Gastrocnemius medialis (tissue), 4 donors: ENCODE data around the gene CCDC171. TPM values are rescaled to one million over a fixed set of nuclear protein-coding genes. Genes with fewer than 3 reads are reported as not detected.

Source experiments
- ATAC-seq, 2 donors: fragments of 150-250 bp; one replicate each; pipeline ENCODE4 v1.9.1; 2016
- DNase-seq, 2 donors: peaks; one replicate each; pipeline ENCODE4 v3.0.0-alpha.2; 2019
- H3K27ac ChIP-seq, 4 donors: fragments of 200-600 bp; sonication (generic); 1 replicate in 1 of 4; 2 replicates in 3 of 4; pipeline ENCODE4 v1.5.1; 2016 to 2018; ENCODE audit warnings: mild to moderate bottlenecking in 2 of 4, moderate library complexity in 1 of 4
- H3K27me3 ChIP-seq, 3 donors: fragments of 200-600 bp; sonication (generic) in 2 of 3; 1 replicate in 1 of 3; 2 replicates in 2 of 3; pipeline versions ENCODE4 v1.5.1 to v1.6.0; 2016 to 2019; ENCODE audit warnings: mild to moderate bottlenecking in 1 of 3, moderate library complexity in 1 of 3
- H3K36me3 ChIP-seq, 2 donors: fragments of 200-600 bp; sonication (generic) in 1 of 2; one replicate each; pipeline ENCODE4 v1.5.1; 2017 to 2018
- H3K4me1 ChIP-seq, 2 donors: fragments of 200-600 bp; sonication (generic) in 1 of 2; one replicate each; pipeline ENCODE4 v1.5.1; 2016 to 2017; ENCODE audit warnings: mild to moderate bottlenecking in 2 of 2
- H3K4me3 ChIP-seq, 4 donors: fragments of 200-600 bp; sonication (generic) in 3 of 4; 1 replicate in 1 of 4; 2 replicates in 3 of 4; pipeline ENCODE4 v1.5.1; 2016 to 2019; ENCODE audit warnings: mild to moderate bottlenecking in 2 of 4
- H3K9me3 ChIP-seq, 3 donors: fragments of 200-600 bp; sonication (generic) in 2 of 3; 1 replicate in 1 of 3; 2 replicates in 2 of 3; pipeline ENCODE4 v1.5.1; 2016 to 2019
- POLR2A ChIP-seq, 2 donors: fragments of 450-650 bp; IDR thresholded peaks; one replicate each; pipeline ENCODE4 v1.6.1; 2017; ENCODE audit warnings: antibody characterized with exemption in 2 of 2, mild to moderate bottlenecking in 2 of 2, moderate library complexity in 2 of 2
- in situ Hi-C, 4 donors: fragments of 200-750 bp; cut with MboI; loops; one replicate each; pipeline versions ENCODE4 v1.15.0 to v1.8.0; 2017; ENCODE audit warnings: low sequenced_read_pairs in 4 of 4
- intact Hi-C: fragments of 100-400 bp; cut with DNase I; formaldehyde crosslinking; loops from one replicate; pipeline ENCODE4 v1.15.1; 2023; ENCODE audit warnings: low total_unique reads
- total RNA-seq, 4 donors: library from RNA; depleted of rRNA; stranded (reverse); fragments of >200 nt; gene quantifications; one replicate each; pipeline versions ENCODE4 v1.1.0 to v1.2.3, GENCODE V29; 2016
- TF ChIP-seq, protein P1 (sequence below), 5 experiments: fragments of 450-650 bp in 3 of 5; fragments of 200-600 bp in 2 of 5; sonication (generic) in 2 of 5; IDR thresholded peaks in 4 of 5; conservative IDR thresholded peaks in 1 of 5; 1 replicate in 4 of 5; 2 replicates in 1 of 5; pipeline ENCODE4 v1.5.1; 2016 to 2019; ENCODE audit warnings: antibody characterized with exemption in 5 of 5, mild to moderate bottlenecking in 3 of 5, moderate library complexity in 3 of 5

CCDC171 gene
- total RNA-seq, 4 donors from 2014 or later: 0.61 to 1.7 (median 1.3) TPM

DNA sequence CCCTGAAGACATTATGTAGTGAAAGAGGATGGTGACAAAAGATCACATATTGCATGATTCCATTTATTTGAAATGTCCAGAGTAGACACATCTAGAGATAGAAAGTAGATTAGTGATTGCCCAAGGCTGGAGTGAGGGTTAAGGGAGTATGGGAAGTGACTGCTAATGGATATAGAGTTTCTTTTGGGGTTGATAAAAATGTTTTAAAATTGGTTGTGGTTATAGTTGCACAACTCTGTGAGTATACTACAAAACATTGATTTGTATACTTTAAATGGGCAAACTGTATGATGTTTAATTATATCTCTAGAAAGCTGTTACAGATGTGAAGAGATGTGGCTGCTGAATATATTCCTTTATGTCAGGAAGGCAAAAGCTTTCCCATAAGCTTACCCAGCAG lies 202.8 kb downstream of the CCDC171 start:
- in situ Hi-C loops: no loop called here
- Histone ChIP-seq H3K27ac (no peak overlapping the region), H3K4me1 (no peaks in the 10 kb centered on the region), H3K4me3 (no peak overlapping the region), H3K36me3 (no peaks in the 10 kb centered on the region), H3K27me3 (no peaks in the 10 kb centered on the region), H3K9me3 (no peaks in the 10 kb centered on the region)
- no peak for DNase-seq
- intact Hi-C loops: no loop called here
- no peak for ATAC-seq
- TF ChIP-seq, protein P1, sequence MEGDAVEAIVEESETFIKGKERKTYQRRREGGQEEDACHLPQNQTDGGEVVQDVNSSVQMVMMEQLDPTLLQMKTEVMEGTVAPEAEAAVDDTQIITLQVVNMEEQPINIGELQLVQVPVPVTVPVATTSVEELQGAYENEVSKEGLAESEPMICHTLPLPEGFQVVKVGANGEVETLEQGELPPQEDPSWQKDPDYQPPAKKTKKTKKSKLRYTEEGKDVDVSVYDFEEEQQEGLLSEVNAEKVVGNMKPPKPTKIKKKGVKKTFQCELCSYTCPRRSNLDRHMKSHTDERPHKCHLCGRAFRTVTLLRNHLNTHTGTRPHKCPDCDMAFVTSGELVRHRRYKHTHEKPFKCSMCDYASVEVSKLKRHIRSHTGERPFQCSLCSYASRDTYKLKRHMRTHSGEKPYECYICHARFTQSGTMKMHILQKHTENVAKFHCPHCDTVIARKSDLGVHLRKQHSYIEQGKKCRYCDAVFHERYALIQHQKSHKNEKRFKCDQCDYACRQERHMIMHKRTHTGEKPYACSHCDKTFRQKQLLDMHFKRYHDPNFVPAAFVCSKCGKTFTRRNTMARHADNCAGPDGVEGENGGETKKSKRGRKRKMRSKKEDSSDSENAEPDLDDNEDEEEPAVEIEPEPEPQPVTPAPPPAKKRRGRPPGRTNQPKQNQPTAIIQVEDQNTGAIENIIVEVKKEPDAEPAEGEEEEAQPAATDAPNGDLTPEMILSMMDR (IDR thresholded peaks at IDR 0.05 in 4 of 5, conservative IDR thresholded peaks at IDR 0.05 in 1 of 5): no peak
- TF ChIP-seq POLR2A (IDR thresholded peaks at IDR 0.05): no peak

DNA sequence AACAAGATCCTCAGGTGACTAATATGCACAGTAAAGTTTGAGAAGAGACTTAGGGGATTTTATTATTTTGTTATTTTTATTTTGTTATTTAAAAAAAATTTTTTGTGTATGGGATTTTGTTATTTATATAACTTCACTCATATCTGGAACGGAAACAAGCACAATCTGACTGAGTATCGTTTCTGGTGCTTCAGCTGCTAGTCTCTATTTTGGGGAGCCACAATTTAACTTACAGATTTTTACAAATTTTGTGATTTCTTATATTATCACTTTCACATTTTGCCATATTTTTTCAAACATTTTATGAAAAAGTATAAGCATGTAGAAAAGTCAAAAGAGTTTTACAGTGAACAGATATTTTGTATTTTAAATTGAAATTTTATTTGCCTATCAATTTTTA lies 208.7 kb downstream of the CCDC171 start:
- Histone ChIP-seq H3K27ac (no peak overlapping the region), H3K27me3 (no peaks in the 10 kb centered on the region), H3K9me3 (no peaks in the 10 kb centered on the region), H3K4me1 (no peaks in the 10 kb centered on the region), H3K4me3 (no peak overlapping the region), H3K36me3 (no peaks in the 10 kb centered on the region)
- DNase-seq (no peak), ATAC-seq (no peak)
- intact Hi-C loops: no loop called here
- TF ChIP-seq, protein P1 (IDR thresholded peaks at IDR 0.05 in 4 of 5, conservative IDR thresholded peaks at IDR 0.05 in 1 of 5): no peak
- TF ChIP-seq POLR2A (IDR thresholded peaks at IDR 0.05): no peak
- in situ Hi-C loops: no loop called here

DNA sequence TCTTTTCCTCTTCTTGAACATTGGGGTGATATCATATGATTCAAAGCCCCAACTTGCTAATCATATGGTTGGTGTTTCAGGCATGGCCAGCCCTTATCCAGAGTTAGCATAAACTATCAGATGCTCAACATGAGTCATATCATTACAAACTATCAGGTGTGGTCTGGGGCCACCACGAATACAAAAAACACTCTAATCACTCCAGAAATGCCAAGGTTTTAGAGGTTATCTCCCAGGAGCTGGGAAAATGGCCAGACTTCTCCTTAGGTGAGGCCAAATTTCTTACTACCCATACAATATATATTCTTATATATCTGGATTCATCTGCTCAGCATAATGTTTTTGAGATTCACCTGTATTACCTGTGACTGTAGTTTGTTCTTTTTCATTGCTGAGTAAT lies 210.5 kb downstream of the CCDC171 start:
- Histone ChIP-seq H3K4me3 (no peak overlapping the region), H3K9me3 (no peaks in the 10 kb centered on the region), H3K27me3 (no peaks in the 10 kb centered on the region), H3K27ac (no peak overlapping the region), H3K4me1 (no peaks in the 10 kb centered on the region), H3K36me3 (no peaks in the 10 kb centered on the region)
- in situ Hi-C loops (no loop called here), intact Hi-C loops (no loop called here)
- TF ChIP-seq POLR2A (IDR thresholded peaks at IDR 0.05): no peak
- TF ChIP-seq, protein P1 (IDR thresholded peaks at IDR 0.05 in 4 of 5, conservative IDR thresholded peaks at IDR 0.05 in 1 of 5): no peak
- no peak for ATAC-seq
- no peak for DNase-seq

DNA sequence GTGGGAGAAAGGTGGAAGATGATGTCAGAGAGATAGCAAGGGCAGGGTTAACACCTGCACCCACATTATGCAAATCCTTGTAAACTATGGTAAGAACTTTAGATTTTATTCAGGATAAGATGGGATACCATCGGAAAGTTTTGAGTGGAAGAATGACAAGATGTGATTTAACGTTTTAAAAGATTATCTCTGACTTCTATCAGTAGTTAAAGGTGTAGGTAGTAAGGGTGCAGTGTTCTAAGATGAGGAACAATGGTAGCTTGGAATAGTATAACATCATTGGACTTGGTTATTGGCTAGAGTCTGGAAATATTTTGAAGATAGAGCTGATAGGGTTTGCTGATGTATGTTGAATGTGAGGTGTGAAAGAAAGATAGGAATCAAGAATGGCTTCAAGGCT lies 211.3 kb downstream of the CCDC171 start:
- Histone ChIP-seq H3K4me3 (no peak overlapping the region), H3K9me3 (no peaks in the 10 kb centered on the region), H3K36me3 (no peaks in the 10 kb centered on the region), H3K4me1 (no peaks in the 10 kb centered on the region), H3K27ac (no peak overlapping the region), H3K27me3 (no peaks in the 10 kb centered on the region)
- no peak for DNase-seq
- in situ Hi-C loops: no loop called here
- TF ChIP-seq POLR2A (IDR thresholded peaks at IDR 0.05): no peak
- TF ChIP-seq, protein P1 (IDR thresholded peaks at IDR 0.05 in 4 of 5, conservative IDR thresholded peaks at IDR 0.05 in 1 of 5): no peak
- intact Hi-C loops: no loop called here
- no peak for ATAC-seq

DNA sequence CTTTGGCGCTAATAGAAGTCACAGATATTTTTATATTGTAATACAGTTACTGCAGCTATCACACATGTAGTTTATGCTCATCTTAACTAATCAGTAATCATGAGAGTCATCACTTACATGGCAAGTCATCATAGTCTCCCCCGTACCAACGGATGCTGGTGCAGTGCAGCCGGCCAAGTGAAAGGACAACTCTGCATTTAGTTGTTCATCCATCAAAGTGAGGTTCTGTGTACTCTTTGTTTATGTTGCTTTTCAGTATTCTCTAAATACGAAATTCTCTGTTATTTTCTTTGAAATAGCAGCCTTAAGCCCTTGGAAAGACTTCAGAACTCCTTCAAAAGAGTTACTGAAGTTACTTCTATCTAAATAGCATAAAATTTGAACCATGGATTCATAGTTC lies 216.7 kb downstream of the CCDC171 start:
- TF ChIP-seq, protein P1 (IDR thresholded peaks at IDR 0.05 in 4 of 5, conservative IDR thresholded peaks at IDR 0.05 in 1 of 5): no peak
- TF ChIP-seq POLR2A (IDR thresholded peaks at IDR 0.05): no peak
- H3K4me1 ChIP-seq: no peaks in the 10 kb centered on the region
- in situ Hi-C loops: no loop called here

More for the DNA sequence above, 216.7 kb downstream of the CCDC171 start:
- H3K27ac ChIP-seq: no peak overlapping the region
- no peaks in the 10 kb centered on the region for H3K27me3 ChIP-seq
- no peaks in the 10 kb centered on the region for H3K36me3 ChIP-seq
- no peaks in the 10 kb centered on the region for H3K9me3 ChIP-seq
- intact Hi-C loops: no loop called here
- ATAC-seq (no peak), DNase-seq (no peak)
- no peak overlapping the region for H3K4me3 ChIP-seq
